Retinal pigment epithelial cell (primary cell): Measurements from ENCODE around the gene RMI2.

Source experiments
- DNase-seq: peaks from one replicate; pipeline ENCODE4 v3.0.0-alpha.2; 2010; ENCODE audit warnings: low read depth
- H3K4me3 ChIP-seq: 2 replicates; pipeline ENCODE4 v1.5.1; 2011; ENCODE audit warnings: mild to moderate bottlenecking, low read length, control low read depth, moderate library complexity
- CTCF ChIP-seq: conservative IDR thresholded peaks from 2 replicates; pipeline ENCODE4 v1.5.1; 2011; ENCODE audit warnings: low read depth, low read length, control low read depth, inconsistent platforms

The RMI2 gene

GRCh38 chr16:11326084-11326736 lies 19.0 kb upstream of the RMI2 start:
- no peak for TF ChIP-seq CTCF
- no peak overlapping the region for H3K4me3 ChIP-seq
- no peak for DNase-seq

- H3K4me3 ChIP-seq, result no peak overlapping the region
- no peak for DNase-seq
- TF ChIP-seq CTCF, result no peak
These were observed 18.5 kb upstream of the RMI2 start for GRCh38 chr16:11326737-11327276.

- no peak for TF ChIP-seq CTCF
- DNase-seq, result no peak
- H3K4me3 ChIP-seq, result no peak overlapping the region
These were observed 17.7 kb upstream of the RMI2 start for GRCh38 chr16:11327277-11328171.

- H3K4me3 ChIP-seq, result no peak overlapping the region
- DNase-seq, result no peak
- peak; percentile 3 for TF ChIP-seq CTCF
These were observed 16.8 kb upstream of the RMI2 start for GRCh38 chr16:11328172-11329070.

- H3K4me3 ChIP-seq, result no peak overlapping the region
- no peak for TF ChIP-seq CTCF
- DNase-seq, result no peak
These were observed 16.2 kb upstream of the RMI2 start for GRCh38 chr16:11329071-11329491.

GRCh38 chr16:11329891-11330290 lies 15.4 kb upstream of the RMI2 start:
- TF ChIP-seq CTCF, result no peak
- no peak overlapping the region for H3K4me3 ChIP-seq
- DNase-seq, result no peak
